RWPE1 (cell line): ENCODE measurements around the gene HIGD1C.

Experiments
- CTCF ChIA-PET: fragments of 350-600 bp; sonication (Branson Sonifier 250); formaldehyde crosslinking; extraction: SDS; loops from one replicate; lab custom pipeline; 2021; lab: Yijun Ruan, JAX
- POLR2A ChIA-PET: fragments of 400-600 bp; formaldehyde crosslinking; extraction: SDS; loops from one replicate; lab custom pipeline; 2020; ENCODE audit warnings: antibody characterized with exemption; ENCODE audit not compliant: low non-redundant PET; lab: Yijun Ruan, JAX
- DNase-seq: peaks from one replicate; pipeline ENCODE4 v3.0.0; 2012; ENCODE audit warnings: low spot score
- H3K27ac ChIP-seq: fragments of 450-650 bp; 2 replicates; pipeline ENCODE4 v1.5.1; 2017
- CTCF ChIP-seq: fragments of 450-650 bp; conservative IDR thresholded peaks from 2 replicates; pipeline ENCODE4 v1.5.1; 2017; ENCODE audit warnings: low read depth, mild to moderate bottlenecking

The HIGD1C gene

GRCh38 chr12:50981319-50982239 is 29.2 kb downstream of the HIGD1C start:
- H3K27ac ChIP-seq = no peak overlapping the region
- DNase-seq = no peak
- ChIA-PET CTCF (no interaction called here), POLR2A (no interaction called here)
- no peak for TF ChIP-seq CTCF

- POLR2A ChIA-PET = no interaction called here
Measured at GRCh38 chr12:50984586-50985298, 32.4 kb downstream of the HIGD1C start.

GRCh38 chr12:50985322-50985721 is 33.0 kb downstream of the HIGD1C start:
- POLR2A ChIA-PET = no interaction called here
- no peak for TF ChIP-seq CTCF

More at GRCh38 chr12:50984586-50985298, 32.4 kb downstream of the HIGD1C start:
- no peak overlapping the region for H3K27ac ChIP-seq
- CTCF ChIA-PET = interaction anchor here (0.6 kb wide), 2 partner anchors 24 to 180 kb away, joined by 3 to 7 read pairs; no protein-coding TSS in a partner anchor
- TF ChIP-seq CTCF = no peak
- DNase-seq = no peak

GRCh38 chr12:50986966-50987737 is 34.8 kb downstream of the HIGD1C start:
- ChIA-PET CTCF (interaction anchor here (0.5 to 1.9 kb wide), 9 partner anchors 10 to 162 kb away, joined by 3 to 17 read pairs (median 3); no protein-coding TSS in a partner anchor), POLR2A (interaction anchor here (0.5 to 0.6 kb wide), 2 partner anchors 162 to 874 kb away, joined by 3 to 4 read pairs; no protein-coding TSS in a partner anchor)
- H3K27ac ChIP-seq = no peak overlapping the region
- peak; percentile 18 for DNase-seq
- peak; percentile 68 for TF ChIP-seq CTCF

More at GRCh38 chr12:50985322-50985721, 33.0 kb downstream of the HIGD1C start:
- no peak for DNase-seq
- CTCF ChIA-PET = interaction anchor here (0.7 kb wide), 1 partner anchor 169 kb away, joined by 3 read pairs; no protein-coding TSS in a partner anchor
- no peak overlapping the region for H3K27ac ChIP-seq

- DNase-seq = no peak
- CTCF ChIA-PET = interaction anchor here (0.6 to 1.5 kb wide), 3 partner anchors 24 to 949 kb away, joined by 3 to 4 read pairs (median 4); no protein-coding TSS in a partner anchor
- POLR2A ChIA-PET = no interaction called here
Measured at GRCh38 chr12:50988051-50988450, 35.7 kb downstream of the HIGD1C start.

More at GRCh38 chr12:50988051-50988450, 35.7 kb downstream of the HIGD1C start:
- TF ChIP-seq CTCF = no peak
- no peak overlapping the region for H3K27ac ChIP-seq
